ENCODE data around the gene CYP2D6. TPM values are rescaled to one million over a fixed set of nuclear protein-coding genes. Genes with fewer than 3 reads are reported as not detected.
"Not testable (repeated sequence)": the region's sequence is repeated elsewhere in the genome, so short reads cannot be mapped to it uniquely, and the experiment has no call there.

CYP2D6 gene
- total and polyA plus RNA-seq, 4 donors, result 23.8 to 486 (median 205) TPM

DNA sequence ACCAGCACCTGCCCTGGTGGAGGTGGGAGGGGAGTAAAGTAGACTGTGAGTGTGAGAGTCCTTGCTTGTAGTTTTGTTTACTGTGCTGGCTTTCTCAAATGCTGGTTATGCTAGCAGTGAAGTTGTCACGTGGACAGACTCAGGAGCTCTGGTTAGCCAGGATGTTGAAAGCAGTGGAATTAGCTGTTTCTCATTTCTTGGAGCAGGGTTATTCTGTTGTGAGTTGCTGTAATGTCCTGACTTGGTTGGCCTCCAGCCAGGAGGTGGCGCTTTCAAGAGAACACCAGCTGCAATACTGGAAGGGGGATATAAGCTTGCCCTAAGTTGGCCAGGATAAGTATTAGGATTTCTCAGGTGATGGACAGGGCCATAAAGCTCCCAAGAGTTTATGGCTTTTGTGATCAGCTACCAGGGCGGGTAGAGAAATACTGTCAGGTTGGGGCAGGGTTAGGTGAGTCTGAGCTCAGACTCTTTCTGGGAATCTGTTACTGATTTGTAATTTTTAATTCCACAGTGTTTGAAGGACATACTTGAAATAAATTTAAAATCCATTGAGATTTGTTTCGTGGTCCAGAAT is 13.7 kb downstream of the CYP2D6 start:
- TF ChIP-seq GABPA (IDR thresholded peaks at IDR 0.05 in 1 of 2, conservative IDR thresholded peaks at IDR 0.05 in 1 of 2), result no peak
- no peak for TF ChIP-seq YY1 (IDR thresholded peaks at IDR 0.05)
- TF ChIP-seq, protein P1, sequence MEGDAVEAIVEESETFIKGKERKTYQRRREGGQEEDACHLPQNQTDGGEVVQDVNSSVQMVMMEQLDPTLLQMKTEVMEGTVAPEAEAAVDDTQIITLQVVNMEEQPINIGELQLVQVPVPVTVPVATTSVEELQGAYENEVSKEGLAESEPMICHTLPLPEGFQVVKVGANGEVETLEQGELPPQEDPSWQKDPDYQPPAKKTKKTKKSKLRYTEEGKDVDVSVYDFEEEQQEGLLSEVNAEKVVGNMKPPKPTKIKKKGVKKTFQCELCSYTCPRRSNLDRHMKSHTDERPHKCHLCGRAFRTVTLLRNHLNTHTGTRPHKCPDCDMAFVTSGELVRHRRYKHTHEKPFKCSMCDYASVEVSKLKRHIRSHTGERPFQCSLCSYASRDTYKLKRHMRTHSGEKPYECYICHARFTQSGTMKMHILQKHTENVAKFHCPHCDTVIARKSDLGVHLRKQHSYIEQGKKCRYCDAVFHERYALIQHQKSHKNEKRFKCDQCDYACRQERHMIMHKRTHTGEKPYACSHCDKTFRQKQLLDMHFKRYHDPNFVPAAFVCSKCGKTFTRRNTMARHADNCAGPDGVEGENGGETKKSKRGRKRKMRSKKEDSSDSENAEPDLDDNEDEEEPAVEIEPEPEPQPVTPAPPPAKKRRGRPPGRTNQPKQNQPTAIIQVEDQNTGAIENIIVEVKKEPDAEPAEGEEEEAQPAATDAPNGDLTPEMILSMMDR (IDR thresholded peaks at IDR 0.05; ENCODE audit: low read depth, low read length, missing input control), result no peak
- no peak for TF ChIP-seq FOXA1 (IDR thresholded peaks at IDR 0.05)
- TF ChIP-seq RXRA (IDR thresholded peaks at IDR 0.05), result no peak
- TF ChIP-seq SP1 (IDR thresholded peaks at IDR 0.05), result no peak
- TF ChIP-seq HNF4A (conservative IDR thresholded peaks at IDR 0.05), result no peak
- TF ChIP-seq RAD21 (IDR thresholded peaks at IDR 0.05), result no peak
- no peak for TF ChIP-seq EGR1 (IDR thresholded peaks at IDR 0.05; ENCODE audit: low read depth in 2 of 2)
- no peak for TF ChIP-seq NR2F2 (IDR thresholded peaks at IDR 0.05)
- H3K4me1 ChIP-seq (ENCODE audit: control insufficient read depth in 4 of 4, insufficient read depth in 4 of 4, low read length in 3 of 4), result peaks cover 0 to 9% (median 1%) of the 10 kb centered on the region in 4 donors
- WGBS, result 82% methylated on average over 4 of the region's 4 CpGs
- peaks cover 0 to 9% (median 6%) of the 10 kb centered on the region in 4 donors for H3K9me3 ChIP-seq (ENCODE audit: control insufficient read depth in 4 of 4, low read length in 3 of 4)
- no peaks in the 10 kb centered on the region for H3K36me3 ChIP-seq (ENCODE audit: control insufficient read depth in 4 of 4, insufficient read depth in 3 of 4, low read depth in 1 of 4, low read length in 3 of 4)
- H3K9ac ChIP-seq (ENCODE audit: low read depth in 1 of 2, low read length in 2 of 2), result no peak overlapping the region
- H3K27me3 ChIP-seq (ENCODE audit: control insufficient read depth in 4 of 4, insufficient read depth in 4 of 4, low read length in 3 of 4), result no peaks in the 10 kb centered on the region
- no peak for DNase-seq (ENCODE audit: low spot score)
- H3K27ac ChIP-seq (ENCODE audit: low read depth in 1 of 2, low read length in 2 of 2), result no peak overlapping the region
- no peak overlapping the region for H3K4me3 ChIP-seq (ENCODE audit: low read depth in 1 of 3, low read length in 3 of 3)

DNA sequence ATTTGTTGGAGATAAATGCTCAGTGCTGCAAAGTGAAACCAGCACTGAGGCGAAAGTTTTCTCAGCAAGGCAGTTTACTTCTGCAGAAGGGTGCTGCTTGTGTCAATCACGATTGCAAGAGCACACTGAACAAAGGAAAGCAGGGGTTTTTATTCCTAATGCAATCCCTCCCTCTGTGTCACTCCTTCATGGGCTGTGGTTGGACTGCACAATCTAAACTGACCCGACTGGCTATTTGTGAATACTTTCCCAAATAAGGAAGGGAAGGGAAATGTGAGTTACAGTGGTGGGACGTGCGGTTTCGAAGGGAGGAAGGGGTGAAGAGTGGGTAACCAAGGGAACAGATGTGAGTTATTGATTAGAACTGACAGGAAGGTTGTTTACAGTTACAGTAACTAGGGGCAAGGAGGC is 15.2 kb downstream of the CYP2D6 start:
- not testable (repeated sequence) for H3K9me3 ChIP-seq (ENCODE audit: control insufficient read depth in 4 of 4, low read length in 3 of 4); H3K36me3 ChIP-seq (ENCODE audit: control insufficient read depth in 4 of 4, insufficient read depth in 3 of 4, low read depth in 1 of 4, low read length in 3 of 4); H3K4me1 ChIP-seq (ENCODE audit: control insufficient read depth in 4 of 4, insufficient read depth in 4 of 4, low read length in 3 of 4); H3K27me3 ChIP-seq (ENCODE audit: control insufficient read depth in 4 of 4, insufficient read depth in 4 of 4, low read length in 3 of 4); DNase-seq (ENCODE audit: low spot score); H3K9ac ChIP-seq (ENCODE audit: low read depth in 1 of 2, low read length in 2 of 2); H3K27ac ChIP-seq (ENCODE audit: low read depth in 1 of 2, low read length in 2 of 2); H3K4me3 ChIP-seq (ENCODE audit: low read depth in 1 of 3, low read length in 3 of 3)
- WGBS, result 96% methylated on average over 6 of the region's 6 CpGs

DNA sequence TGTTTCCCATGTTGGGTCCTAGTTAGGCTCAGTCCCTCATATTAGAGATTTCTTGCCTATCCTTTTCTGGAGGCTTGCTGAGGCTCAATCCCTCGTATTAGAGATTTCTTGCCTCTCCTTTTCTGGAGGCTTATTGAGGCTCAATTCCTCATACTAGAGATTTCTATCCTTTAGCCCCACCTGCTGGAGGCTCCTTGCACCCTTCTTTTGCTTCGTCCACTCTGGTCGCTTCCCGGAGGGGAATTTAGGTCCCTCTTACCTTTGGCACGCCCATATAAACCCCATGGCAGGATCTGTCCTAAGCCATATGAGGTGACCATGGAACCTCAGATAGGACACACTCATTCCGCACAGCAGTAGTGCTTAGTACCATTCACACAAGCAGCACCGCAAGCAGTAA is 15.9 kb downstream of the CYP2D6 start:
- 92% methylated on average over 7 of the region's 7 CpGs for WGBS
- no peak overlapping the region for H3K9ac ChIP-seq (ENCODE audit: low read depth in 1 of 2, low read length in 2 of 2)
- no peak overlapping the region for H3K4me3 ChIP-seq (ENCODE audit: low read depth in 1 of 3, low read length in 3 of 3)
- no peak for TF ChIP-seq JUND (IDR thresholded peaks at IDR 0.05)
- TF ChIP-seq, protein P2, sequence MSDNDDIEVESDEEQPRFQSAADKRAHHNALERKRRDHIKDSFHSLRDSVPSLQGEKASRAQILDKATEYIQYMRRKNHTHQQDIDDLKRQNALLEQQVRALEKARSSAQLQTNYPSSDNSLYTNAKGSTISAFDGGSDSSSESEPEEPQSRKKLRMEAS (IDR thresholded peaks at IDR 0.05), result no peak
- TF ChIP-seq EGR1 (IDR thresholded peaks at IDR 0.05; ENCODE audit: low read depth in 2 of 2), result no peak
- TF ChIP-seq FOXA1 (IDR thresholded peaks at IDR 0.05), result no peak
- TF ChIP-seq, protein P3, sequence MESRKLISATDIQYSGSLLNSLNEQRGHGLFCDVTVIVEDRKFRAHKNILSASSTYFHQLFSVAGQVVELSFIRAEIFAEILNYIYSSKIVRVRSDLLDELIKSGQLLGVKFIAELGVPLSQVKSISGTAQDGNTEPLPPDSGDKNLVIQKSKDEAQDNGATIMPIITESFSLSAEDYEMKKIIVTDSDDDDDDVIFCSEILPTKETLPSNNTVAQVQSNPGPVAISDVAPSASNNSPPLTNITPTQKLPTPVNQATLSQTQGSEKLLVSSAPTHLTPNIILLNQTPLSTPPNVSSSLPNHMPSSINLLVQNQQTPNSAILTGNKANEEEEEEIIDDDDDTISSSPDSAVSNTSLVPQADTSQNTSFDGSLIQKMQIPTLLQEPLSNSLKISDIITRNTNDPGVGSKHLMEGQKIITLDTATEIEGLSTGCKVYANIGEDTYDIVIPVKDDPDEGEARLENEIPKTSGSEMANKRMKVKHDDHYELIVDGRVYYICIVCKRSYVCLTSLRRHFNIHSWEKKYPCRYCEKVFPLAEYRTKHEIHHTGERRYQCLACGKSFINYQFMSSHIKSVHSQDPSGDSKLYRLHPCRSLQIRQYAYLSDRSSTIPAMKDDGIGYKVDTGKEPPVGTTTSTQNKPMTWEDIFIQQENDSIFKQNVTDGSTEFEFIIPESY (IDR thresholded peaks at IDR 0.05), result no peak
- no peak for TF ChIP-seq SP1 (IDR thresholded peaks at IDR 0.05)
- peak; percentile 55 to 76 for TF ChIP-seq RAD21 (IDR thresholded peaks at IDR 0.05)
- TF ChIP-seq, protein P1 (IDR thresholded peaks at IDR 0.05; ENCODE audit: low read depth, low read length, missing input control), result peak; percentile 30
- TF ChIP-seq GABPA (IDR thresholded peaks at IDR 0.05 in 1 of 2, conservative IDR thresholded peaks at IDR 0.05 in 1 of 2), result no peak
- no peak for TF ChIP-seq TAF1 (conservative IDR thresholded peaks at IDR 0.05)
- H3K36me3 ChIP-seq (ENCODE audit: control insufficient read depth in 4 of 4, insufficient read depth in 3 of 4, low read depth in 1 of 4, low read length in 3 of 4), result no peaks in the 10 kb centered on the region
- no peaks in the 10 kb centered on the region for H3K27me3 ChIP-seq (ENCODE audit: control insufficient read depth in 4 of 4, insufficient read depth in 4 of 4, low read length in 3 of 4)
- H3K4me1 ChIP-seq (ENCODE audit: control insufficient read depth in 4 of 4, insufficient read depth in 4 of 4, low read length in 3 of 4), result peaks cover 0 to 5% (median 0%) of the 10 kb centered on the region in 4 donors
- no peak for DNase-seq (ENCODE audit: low spot score)
- no peak overlapping the region for H3K27ac ChIP-seq (ENCODE audit: low read depth in 1 of 2, low read length in 2 of 2)
- peaks cover 0 to 9% (median 6%) of the 10 kb centered on the region in 4 donors for H3K9me3 ChIP-seq (ENCODE audit: control insufficient read depth in 4 of 4, low read length in 3 of 4)
